ENCODE measurements around the gene CSN1S1. TPM values are rescaled to one million over a fixed set of nuclear protein-coding genes. Genes with fewer than 3 reads are reported as not detected.
A peak's percentile ranks its signal among the peaks of the same experiment; 100 is the strongest.

Gene CSN1S1
- total and polyA plus RNA-seq, 2 of the 13 experiments (the other 11 are each of a cell fraction or from before 2014, with no cell fraction given), result not detected

GRCh38 chr4:69991016-69991415 is 60.1 kb downstream of the CSN1S1 start (continued):
- TF ChIP-seq FOXO4 (CRISPR knock-in tag; conservative IDR thresholded peaks at IDR 0.05), result no peak
- no peak for TF ChIP-seq ZSCAN29 (CRISPR knock-in tag; conservative IDR thresholded peaks at IDR 0.05)
- TF ChIP-seq ZFP62 (CRISPR knock-in tag; IDR thresholded peaks at IDR 0.05), result no peak
- TF ChIP-seq, protein P1, sequence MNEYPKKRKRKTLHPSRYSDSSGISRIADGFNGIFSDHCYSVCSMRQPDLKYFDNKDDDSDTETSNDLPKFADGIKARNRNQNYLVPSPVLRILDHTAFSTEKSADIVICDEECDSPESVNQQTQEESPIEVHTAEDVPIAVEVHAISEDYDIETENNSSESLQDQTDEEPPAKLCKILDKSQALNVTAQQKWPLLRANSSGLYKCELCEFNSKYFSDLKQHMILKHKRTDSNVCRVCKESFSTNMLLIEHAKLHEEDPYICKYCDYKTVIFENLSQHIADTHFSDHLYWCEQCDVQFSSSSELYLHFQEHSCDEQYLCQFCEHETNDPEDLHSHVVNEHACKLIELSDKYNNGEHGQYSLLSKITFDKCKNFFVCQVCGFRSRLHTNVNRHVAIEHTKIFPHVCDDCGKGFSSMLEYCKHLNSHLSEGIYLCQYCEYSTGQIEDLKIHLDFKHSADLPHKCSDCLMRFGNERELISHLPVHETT (CRISPR knock-in tag; conservative IDR thresholded peaks at IDR 0.05), result no peak
- no peak for TF ChIP-seq ZNF550 (CRISPR knock-in tag; IDR thresholded peaks at IDR 0.05; ENCODE audit: borderline replicate concordance)
- no peak for TF ChIP-seq ZNF709 (CRISPR knock-in tag; IDR thresholded peaks at IDR 0.05)
- TF ChIP-seq PITX1 (CRISPR knock-in tag; IDR thresholded peaks at IDR 0.05), result no peak

- Histone ChIP-seq H3K4me3 (replicated peaks in 1 of 3; ENCODE audit: insufficient read depth in 1 of 3, low read depth in 2 of 3, low read length in 3 of 3) (no peak overlapping the region), H3K79me2 (ENCODE audit: insufficient read depth, low read length) (no peaks in the 10 kb centered on the region), H2AFZ (ENCODE audit: low read length) (no peak overlapping the region), H3K4me1 (ENCODE audit: insufficient read depth, low read length) (no peaks in the 10 kb centered on the region), H3K9me3 (ENCODE audit: low read length) (no peaks in the 10 kb centered on the region), H3K9ac (ENCODE audit: insufficient read depth, low read depth, low read length) (no peak overlapping the region), H3K27me3 (ENCODE audit: control insufficient read depth in 1 of 2, insufficient read depth in 2 of 2, low read length in 2 of 2) (no peaks in the 10 kb centered on the region), H3K36me3 (replicated peaks in 1 of 2; ENCODE audit: control insufficient read depth in 1 of 2, insufficient read depth in 2 of 2, low read length in 2 of 2) (no peaks in the 10 kb centered on the region), H3K4me2 (ENCODE audit: low read depth, low read length) (no peak overlapping the region), H3K27ac (ENCODE audit: extremely low read length, insufficient read depth, low read length) (no peak overlapping the region), H4K20me1 (ENCODE audit: insufficient read depth, low read length) (no peaks in the 10 kb centered on the region)
- intact Hi-C loops (cut with micrococcal nuclease; ENCODE audit: unreplicated experiment) (no loop called here), in situ Hi-C loops (cut with HindIII; ENCODE audit: extremely low pct_ligation_motif_present, low pct_unique_long_range_greater_than_20kb) (no loop called here)
- 0 out of 2 replicates have a peak, but pooled peaks have one; percentile 11 for TF ChIP-seq MAFF (IDR thresholded peaks at IDR 0.05; ENCODE audit: low read depth, low read length)
- no peak for TF ChIP-seq ZNF160 (CRISPR knock-in tag; IDR thresholded peaks at IDR 0.05)
- TF ChIP-seq NCOA5 (CRISPR knock-in tag; IDR thresholded peaks at IDR 0.05), result no peak
- no peak for TF ChIP-seq KLF6 (CRISPR knock-in tag; IDR thresholded peaks at IDR 0.05)
- TF ChIP-seq MAFK (conservative IDR thresholded peaks at IDR 0.05 in 1 of 2, IDR thresholded peaks at IDR 0.05 in 1 of 2; ENCODE audit: low read length in 2 of 2), result peak in 1 of 2 experiments; percentile 69; a peak in 2 of 4 replicates
- TF ChIP-seq ZNF749 (CRISPR knock-in tag; IDR thresholded peaks at IDR 0.05; ENCODE audit: borderline replicate concordance), result no peak
- no peak for TF ChIP-seq TEF (CRISPR knock-in tag; IDR thresholded peaks at IDR 0.05)
- DNase-seq (ENCODE audit: low spot score), result no peak
- POLR2A ChIA-PET, result no interaction called here
- CTCF ChIA-PET (ENCODE audit: low intra/inter-chr PET ratio, low total read pairs), result no interaction called here
- ATAC-seq, result no peak
- no TSS peak for BruUV-seq (replicated peaks)
- WGBS (ENCODE audit: low lambda C conversion rate), result 47% methylated on average over 5 of the region's 5 CpGs
- no peak for FAIRE-seq
Measured at GRCh38 chr4:69994782-69995181, 63.9 kb downstream of the CSN1S1 start.

Data from HepG2 (cell line).